Parathyroid adenoma (tissue), 2 donors: ENCODE data around the gene SMPDL3B.

Source experiments
- H2AFZ ChIP-seq: fragments of 300-600 bp; sonication (generic); one replicate; pipeline ENCODE4 v1.7.0; 2017; ENCODE audit warnings: antibody characterized with exemption, mild to moderate bottlenecking
- H3K27ac ChIP-seq: fragments of 300-600 bp; sonication (generic); one replicate; pipeline ENCODE4 v1.7.0; 2017
- H3K27me3 ChIP-seq: fragments of 300-600 bp; sonication (generic); one replicate; pipeline ENCODE4 v1.7.0; 2017; ENCODE audit warnings: low read length; ENCODE audit not compliant: control insufficient read depth, insufficient read depth
- H3K36me3 ChIP-seq: fragments of 300-600 bp; sonication (generic); one replicate; pipeline ENCODE4 v1.7.0; 2017; ENCODE audit warnings: low read length; ENCODE audit not compliant: control insufficient read depth, insufficient read depth
- H3K4me1 ChIP-seq: fragments of 300-600 bp; sonication (generic); one replicate; pipeline ENCODE4 v1.7.0; 2017; ENCODE audit warnings: control low read depth
- H3K4me2 ChIP-seq: fragments of 300-600 bp; sonication (generic); one replicate; pipeline ENCODE4 v1.7.0; 2017; ENCODE audit warnings: low read length
- H3K4me3 ChIP-seq: fragments of 300-600 bp; sonication (generic); one replicate; pipeline ENCODE4 v1.7.0; 2017; ENCODE audit warnings: low read depth, low read length
- H3K79me2 ChIP-seq: fragments of 300-600 bp; sonication (generic); one replicate; pipeline ENCODE4 v1.7.0; 2017; ENCODE audit warnings: control low read depth
- H3K9ac ChIP-seq: fragments of 300-600 bp; sonication (generic); one replicate; pipeline ENCODE4 v1.7.0; 2017; ENCODE audit warnings: mild to moderate bottlenecking
- H3K9me3 ChIP-seq: fragments of 300-600 bp; sonication (generic); one replicate; pipeline ENCODE4 v1.7.0; 2017; ENCODE audit warnings: low read length; ENCODE audit not compliant: control insufficient read depth
- TF ChIP-seq, protein P1 (sequence below): fragments of 300-600 bp; sonication (generic); IDR thresholded peaks from one replicate; pipeline ENCODE4 v1.7.0; 2017; ENCODE audit warnings: antibody characterized with exemption, mild to moderate bottlenecking
- donor health status: primary hyperparathyroidism.

The SMPDL3B gene

DNA sequence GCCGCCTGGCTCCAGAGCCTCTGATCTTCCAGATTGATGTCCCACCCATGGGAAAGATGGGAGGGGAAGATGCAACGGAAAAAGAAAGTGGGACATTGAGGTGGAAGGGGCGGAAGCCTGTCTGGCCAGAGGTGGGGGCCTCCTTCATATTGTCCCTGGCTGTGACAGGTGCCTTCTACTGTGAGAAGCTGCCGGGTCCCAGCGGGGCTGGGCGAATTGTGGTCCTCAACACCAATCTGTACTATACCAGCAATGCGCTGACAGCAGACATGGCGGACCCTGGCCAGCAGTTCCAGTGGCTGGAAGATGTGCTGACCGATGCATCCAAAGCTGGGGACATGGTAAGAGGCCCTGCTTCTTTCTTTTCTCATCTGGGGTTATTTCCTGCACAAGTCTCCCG, 19.4 kb downstream of the SMPDL3B start:
- no peak overlapping the region for H3K9ac ChIP-seq
- no peak overlapping the region for H3K4me3 ChIP-seq
- H3K4me1 ChIP-seq: no peaks in the 10 kb centered on the region
- H3K27ac ChIP-seq: no peak overlapping the region
- TF ChIP-seq, protein P1, sequence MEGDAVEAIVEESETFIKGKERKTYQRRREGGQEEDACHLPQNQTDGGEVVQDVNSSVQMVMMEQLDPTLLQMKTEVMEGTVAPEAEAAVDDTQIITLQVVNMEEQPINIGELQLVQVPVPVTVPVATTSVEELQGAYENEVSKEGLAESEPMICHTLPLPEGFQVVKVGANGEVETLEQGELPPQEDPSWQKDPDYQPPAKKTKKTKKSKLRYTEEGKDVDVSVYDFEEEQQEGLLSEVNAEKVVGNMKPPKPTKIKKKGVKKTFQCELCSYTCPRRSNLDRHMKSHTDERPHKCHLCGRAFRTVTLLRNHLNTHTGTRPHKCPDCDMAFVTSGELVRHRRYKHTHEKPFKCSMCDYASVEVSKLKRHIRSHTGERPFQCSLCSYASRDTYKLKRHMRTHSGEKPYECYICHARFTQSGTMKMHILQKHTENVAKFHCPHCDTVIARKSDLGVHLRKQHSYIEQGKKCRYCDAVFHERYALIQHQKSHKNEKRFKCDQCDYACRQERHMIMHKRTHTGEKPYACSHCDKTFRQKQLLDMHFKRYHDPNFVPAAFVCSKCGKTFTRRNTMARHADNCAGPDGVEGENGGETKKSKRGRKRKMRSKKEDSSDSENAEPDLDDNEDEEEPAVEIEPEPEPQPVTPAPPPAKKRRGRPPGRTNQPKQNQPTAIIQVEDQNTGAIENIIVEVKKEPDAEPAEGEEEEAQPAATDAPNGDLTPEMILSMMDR: no peak
- no peak overlapping the region for H2AFZ ChIP-seq
- H3K79me2 ChIP-seq: no peaks in the 10 kb centered on the region
- H3K9me3 ChIP-seq: no peaks in the 10 kb centered on the region
- H3K36me3 ChIP-seq: no peaks in the 10 kb centered on the region
- H3K4me2 ChIP-seq: no peak overlapping the region
- H3K27me3 ChIP-seq: no peaks in the 10 kb centered on the region

DNA sequence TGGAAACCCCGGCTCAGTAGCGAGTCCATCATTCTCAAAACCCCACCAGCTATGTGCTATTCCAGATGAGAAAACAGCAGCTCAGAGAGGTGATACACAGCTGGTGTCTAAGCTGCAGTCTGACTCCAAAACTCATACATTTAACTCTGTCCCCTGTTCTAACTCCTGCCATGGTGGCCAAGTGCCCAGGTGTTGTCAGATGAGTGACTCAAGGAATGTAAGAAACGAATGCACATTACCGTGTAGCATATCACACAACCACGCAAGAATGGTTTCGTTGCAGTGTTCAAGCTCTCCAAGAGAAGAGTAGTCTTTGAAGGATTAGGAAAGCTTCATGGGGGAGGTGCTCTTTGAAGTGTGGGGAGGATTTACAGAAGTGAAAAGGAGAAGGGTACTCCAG, 20.3 kb downstream of the SMPDL3B start:
- H3K9ac ChIP-seq: no peak overlapping the region
- H2AFZ ChIP-seq: no peak overlapping the region
- H3K9me3 ChIP-seq: no peaks in the 10 kb centered on the region
- H3K4me3 ChIP-seq: no peak overlapping the region
- no peaks in the 10 kb centered on the region for H3K4me1 ChIP-seq
- TF ChIP-seq, protein P1: no peak
- no peaks in the 10 kb centered on the region for H3K79me2 ChIP-seq
- no peaks in the 10 kb centered on the region for H3K36me3 ChIP-seq
- no peaks in the 10 kb centered on the region for H3K27me3 ChIP-seq
- H3K27ac ChIP-seq: no peak overlapping the region
- H3K4me2 ChIP-seq: no peak overlapping the region

DNA sequence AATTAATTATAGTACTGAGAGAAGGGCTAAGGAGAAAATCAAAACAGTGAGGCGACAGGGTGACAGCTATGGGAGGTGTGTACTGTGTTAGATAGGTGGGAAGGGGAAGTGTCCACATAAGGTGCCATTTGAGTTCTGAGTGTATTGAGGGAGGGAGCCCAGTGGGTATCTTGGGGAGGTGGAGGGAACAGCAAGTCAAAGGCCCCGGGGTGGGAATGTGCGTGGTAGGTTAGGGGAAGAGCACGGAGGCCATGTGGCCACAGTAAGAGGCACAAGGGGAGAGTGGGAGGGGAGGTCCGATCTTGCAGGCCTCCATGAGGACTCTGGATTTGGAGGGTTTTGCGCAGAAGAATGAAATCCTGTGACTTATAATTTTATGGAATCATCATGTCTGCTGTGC, 22.0 kb downstream of the SMPDL3B start:
- Histone ChIP-seq H3K79me2 (no peaks in the 10 kb centered on the region), H3K4me3 (no peak overlapping the region), H3K36me3 (no peaks in the 10 kb centered on the region), H2AFZ (no peak overlapping the region), H3K4me2 (no peak overlapping the region), H3K27me3 (no peaks in the 10 kb centered on the region), H3K9ac (no peak overlapping the region), H3K4me1 (peaks cover 4% of the 10 kb centered on the region), H3K27ac (no peak overlapping the region), H3K9me3 (no peaks in the 10 kb centered on the region)
- TF ChIP-seq, protein P1: no peak

DNA sequence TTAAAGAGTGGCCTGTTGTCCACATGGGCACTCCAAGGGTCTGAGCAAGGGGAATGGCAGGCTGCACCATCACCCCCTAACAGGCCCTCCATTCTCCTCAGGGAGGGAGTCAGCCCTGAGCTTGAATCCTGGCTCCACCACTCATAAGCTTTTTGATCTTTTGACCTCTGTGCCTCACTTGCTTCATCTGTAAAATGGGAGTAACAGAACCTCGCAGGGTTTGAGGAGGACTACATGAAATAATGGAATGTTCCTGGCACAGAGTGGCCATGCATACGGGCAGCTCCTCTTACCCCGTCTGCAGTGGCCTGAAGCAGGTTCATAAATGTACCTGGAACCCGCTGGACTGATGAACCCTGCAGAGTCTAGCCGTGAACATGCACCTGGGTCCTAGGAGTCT, 22.9 kb downstream of the SMPDL3B start:
- H3K4me1 ChIP-seq: peaks cover 4% of the 10 kb centered on the region
- TF ChIP-seq, protein P1: no peak
- no peak overlapping the region for H2AFZ ChIP-seq
- no peak overlapping the region for H3K9ac ChIP-seq
- H3K27me3 ChIP-seq: no peaks in the 10 kb centered on the region
- H3K4me2 ChIP-seq: no peak overlapping the region
- H3K36me3 ChIP-seq: no peaks in the 10 kb centered on the region
- no peaks in the 10 kb centered on the region for H3K79me2 ChIP-seq
- H3K9me3 ChIP-seq: no peaks in the 10 kb centered on the region
- no peak overlapping the region for H3K27ac ChIP-seq
- no peak overlapping the region for H3K4me3 ChIP-seq

DNA sequence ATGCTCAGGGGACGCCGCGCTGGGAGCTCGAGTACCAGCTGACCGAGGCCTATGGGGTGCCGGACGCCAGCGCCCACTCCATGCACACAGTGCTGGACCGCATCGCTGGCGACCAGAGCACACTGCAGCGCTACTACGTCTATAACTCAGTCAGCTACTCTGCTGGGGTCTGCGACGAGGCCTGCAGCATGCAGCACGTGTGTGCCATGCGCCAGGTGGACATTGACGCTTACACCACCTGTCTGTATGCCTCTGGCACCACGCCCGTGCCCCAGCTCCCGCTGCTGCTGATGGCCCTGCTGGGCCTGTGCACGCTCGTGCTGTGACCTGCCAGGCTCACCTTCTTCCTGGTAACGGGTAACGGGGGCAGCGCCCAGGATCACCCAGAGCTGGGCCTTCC, 23.7 kb downstream of the SMPDL3B start:
- no peak overlapping the region for H3K27ac ChIP-seq
- H3K36me3 ChIP-seq: no peaks in the 10 kb centered on the region
- H3K4me3 ChIP-seq: no peak overlapping the region
- H3K27me3 ChIP-seq: no peaks in the 10 kb centered on the region
- TF ChIP-seq, protein P1: no peak
- no peak overlapping the region for H3K9ac ChIP-seq
- H2AFZ ChIP-seq: no peak overlapping the region
- H3K79me2 ChIP-seq: no peaks in the 10 kb centered on the region
- H3K4me1 ChIP-seq: peaks cover 4% of the 10 kb centered on the region
- H3K9me3 ChIP-seq: no peaks in the 10 kb centered on the region
- no peak overlapping the region for H3K4me2 ChIP-seq
